Measurements from ENCODE around the gene ABHD15.

Gene ABHD15

DNA sequence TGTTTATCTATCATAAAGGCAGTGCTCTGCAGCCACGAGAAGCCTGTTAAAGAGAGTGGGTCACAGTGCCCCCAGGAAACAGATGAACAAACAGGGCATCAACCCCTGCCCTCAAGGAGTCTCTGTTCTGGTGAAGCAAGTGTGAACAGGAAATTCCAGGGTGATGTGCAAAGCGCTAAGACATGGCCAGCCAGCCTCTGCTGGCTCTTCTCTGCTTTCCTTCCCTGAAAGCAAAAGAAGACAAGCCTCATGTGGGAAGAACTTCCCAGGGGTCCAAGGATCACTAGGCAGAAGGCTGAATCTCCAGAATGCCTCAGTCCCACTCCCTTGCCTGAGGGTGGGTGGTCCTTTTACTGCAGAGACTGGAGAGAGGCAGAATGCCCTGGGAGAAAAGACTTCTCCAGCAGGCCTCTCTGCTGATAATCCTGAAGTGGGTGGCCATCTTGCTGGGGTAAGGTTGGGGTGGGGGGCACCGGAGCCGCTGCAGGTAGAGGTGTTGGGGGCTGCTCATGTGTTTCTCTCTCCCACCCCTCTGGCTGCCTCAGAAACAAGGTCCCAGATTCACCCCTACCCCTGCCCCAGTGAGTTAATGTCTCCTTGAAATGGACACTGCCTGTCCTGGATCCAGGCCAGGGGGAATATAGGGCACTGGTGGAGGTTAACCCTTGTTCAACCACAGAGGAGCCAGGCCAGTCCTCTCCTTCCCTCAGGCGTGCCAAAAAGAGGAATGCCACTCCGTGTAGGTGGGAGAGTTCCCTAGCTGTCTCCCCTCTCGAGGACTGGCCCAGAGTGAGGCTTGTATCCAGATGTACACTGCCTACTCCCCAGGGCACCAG lies 28.5 kb upstream of the ABHD15 start:
- in situ Hi-C loops (cut with MboI; ENCODE audit: low sequenced_read_pairs): no loop called here

DNA sequence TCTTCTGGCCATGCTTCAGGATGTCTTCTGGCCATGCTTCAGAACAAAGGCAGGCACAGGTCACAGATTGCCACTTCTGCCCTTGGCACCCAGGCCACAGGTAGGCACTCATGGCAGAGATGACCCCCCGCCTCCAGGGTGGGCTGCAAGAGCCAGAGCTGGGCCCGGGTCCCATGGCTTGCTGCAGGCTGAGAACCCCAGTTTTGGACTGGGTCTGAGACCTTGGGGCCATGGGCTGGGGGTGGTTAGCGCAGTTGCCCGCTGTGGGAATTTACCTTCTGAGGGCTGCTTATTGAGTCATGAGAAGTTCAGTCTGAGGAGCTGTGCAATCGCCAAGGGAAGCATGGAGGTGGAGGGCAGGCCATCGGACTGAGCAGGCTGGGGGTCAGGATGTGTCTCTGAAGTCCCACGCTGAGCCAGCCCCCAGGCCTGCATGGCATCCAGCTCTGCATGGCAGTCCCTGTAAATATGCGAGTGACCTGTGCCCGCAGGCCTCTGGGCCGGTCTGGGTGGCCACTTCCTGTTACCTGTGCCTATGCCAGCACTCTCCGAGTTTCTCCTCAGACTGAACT lies 27.8 kb upstream of the ABHD15 start:
- in situ Hi-C loops (cut with MboI; ENCODE audit: low sequenced_read_pairs): no loop called here

DNA sequence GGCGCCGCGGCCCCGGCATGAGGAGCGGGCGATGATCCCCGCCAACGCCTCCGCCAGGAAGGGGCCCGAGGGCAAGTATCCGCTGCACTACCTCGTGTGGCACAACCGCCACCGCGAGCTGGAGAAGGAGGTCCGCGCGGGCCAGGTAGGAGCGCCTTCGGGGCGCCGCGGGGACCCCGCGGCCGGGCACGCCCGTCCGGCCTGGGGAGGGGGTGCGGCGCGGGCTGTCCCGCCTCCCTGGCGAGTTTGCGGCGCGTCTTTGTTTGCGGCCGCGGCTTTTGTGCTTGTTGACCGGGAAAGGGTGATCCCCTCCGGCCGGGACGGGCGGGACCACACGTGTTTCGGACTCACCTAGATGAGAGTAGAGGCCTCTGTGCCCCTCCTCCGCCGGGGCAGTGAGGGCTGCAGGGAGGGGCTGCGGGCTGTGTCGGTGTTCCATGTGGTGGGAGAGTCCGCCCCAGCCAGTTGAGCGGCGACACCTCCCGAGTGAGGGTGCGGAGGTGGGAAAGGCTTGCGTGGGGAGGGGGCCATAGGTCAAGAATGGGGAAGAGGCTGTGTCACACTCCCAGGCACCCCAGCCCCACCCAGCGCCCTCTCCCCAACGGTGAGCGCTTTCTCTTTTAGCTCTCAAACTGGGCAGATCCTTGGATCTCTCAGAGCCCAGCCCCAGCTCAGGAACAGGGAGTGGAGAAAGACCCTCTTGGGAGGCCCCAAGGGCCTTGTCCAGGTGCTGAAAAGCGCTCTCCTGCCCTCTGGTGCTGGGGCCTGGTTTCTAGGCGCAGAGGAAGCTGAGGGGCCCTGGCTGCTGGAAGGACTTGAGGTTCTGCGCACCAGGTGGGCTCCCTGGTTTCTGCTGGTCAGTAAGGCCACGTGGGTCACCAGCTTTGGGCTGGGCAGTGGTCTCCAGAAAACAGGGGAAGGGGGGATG lies 27.0 kb upstream of the ABHD15 start:
- in situ Hi-C loops (cut with MboI; ENCODE audit: low sequenced_read_pairs): no loop called here

DNA sequence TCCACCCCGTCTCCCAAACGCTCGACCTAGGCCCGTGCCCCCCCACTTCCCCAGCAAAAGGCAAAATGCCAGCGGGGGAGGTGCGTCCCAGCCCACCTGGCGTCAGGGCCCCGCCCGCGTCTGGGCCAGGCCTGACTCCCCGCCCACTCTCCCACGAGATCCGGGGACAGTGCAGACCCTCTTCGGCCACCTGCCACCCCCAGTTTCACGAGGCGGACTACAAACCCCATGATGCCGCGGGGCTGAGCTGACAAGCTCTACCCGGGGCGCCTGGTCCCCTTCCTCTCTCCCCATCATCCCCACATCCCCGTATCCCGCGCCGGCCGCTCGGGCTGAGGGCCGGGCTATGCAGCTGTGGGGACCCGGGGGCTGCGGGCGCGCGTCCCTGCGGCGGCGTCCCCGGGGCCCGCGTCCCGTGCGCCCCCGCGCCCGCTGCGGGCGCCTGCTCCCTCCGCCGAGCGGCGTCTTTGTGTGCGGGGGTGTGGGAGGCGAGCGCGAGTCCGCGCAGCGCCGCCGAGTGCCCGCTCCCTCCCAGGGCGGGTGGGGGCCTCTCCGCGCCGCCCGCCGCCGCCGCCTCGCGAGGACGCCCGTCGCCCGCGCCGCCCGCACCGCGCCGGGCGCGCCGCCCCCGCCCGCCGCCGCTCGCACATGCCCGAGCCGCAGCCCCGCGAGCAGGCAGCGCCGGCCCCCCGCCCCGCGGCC lies 26.2 kb upstream of the ABHD15 start, which contains the start of gene ANKRD13B:
ANKRD13B (plus strand) TSS at position 283 of the 702 bp plus-strand sequence. CDS start 490 bp downstream, outside the sequence.
- in situ Hi-C loops (cut with MboI; ENCODE audit: low sequenced_read_pairs): no loop called here

- in situ Hi-C loops (cut with MboI; ENCODE audit: low sequenced_read_pairs): no loop called here
Observed at GRCh38 chr17:29591737-29592608, 25.1 kb upstream of the ABHD15 start.

DNA sequence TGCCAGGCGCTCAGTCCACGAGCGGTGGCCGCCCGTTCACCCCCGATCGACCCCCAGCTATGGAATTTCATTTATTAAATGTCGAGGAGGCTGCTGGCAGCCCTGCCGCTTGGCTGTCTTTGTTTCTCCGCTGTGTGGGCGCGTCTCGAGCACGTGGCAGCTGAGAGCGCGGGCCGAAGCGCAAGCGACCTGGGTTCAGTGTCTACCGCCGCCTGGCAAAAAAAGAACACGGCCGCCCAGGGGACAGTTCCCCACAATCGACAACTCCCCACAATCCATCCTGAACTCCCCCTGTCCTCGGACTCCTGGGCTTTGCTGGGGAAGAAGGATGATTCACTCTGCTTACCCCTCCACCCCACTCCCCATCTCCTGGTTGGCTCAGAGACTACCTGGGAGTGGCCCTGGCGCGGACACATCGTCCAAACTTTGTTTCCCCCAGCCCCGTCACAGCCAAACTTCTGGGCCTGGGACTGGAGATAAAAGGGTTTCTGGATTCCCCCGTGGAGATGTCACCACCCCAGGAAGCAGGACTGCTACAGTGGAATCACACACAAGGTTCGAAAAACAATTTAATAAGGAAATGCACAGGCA lies 24.4 kb upstream of the ABHD15 start:
- in situ Hi-C loops (cut with MboI; ENCODE audit: low sequenced_read_pairs): no loop called here

- in situ Hi-C loops (cut with MboI; ENCODE audit: low sequenced_read_pairs): no loop called here
Observed at GRCh38 chr17:29590411-29591145, 23.7 kb upstream of the ABHD15 start.

DNA sequence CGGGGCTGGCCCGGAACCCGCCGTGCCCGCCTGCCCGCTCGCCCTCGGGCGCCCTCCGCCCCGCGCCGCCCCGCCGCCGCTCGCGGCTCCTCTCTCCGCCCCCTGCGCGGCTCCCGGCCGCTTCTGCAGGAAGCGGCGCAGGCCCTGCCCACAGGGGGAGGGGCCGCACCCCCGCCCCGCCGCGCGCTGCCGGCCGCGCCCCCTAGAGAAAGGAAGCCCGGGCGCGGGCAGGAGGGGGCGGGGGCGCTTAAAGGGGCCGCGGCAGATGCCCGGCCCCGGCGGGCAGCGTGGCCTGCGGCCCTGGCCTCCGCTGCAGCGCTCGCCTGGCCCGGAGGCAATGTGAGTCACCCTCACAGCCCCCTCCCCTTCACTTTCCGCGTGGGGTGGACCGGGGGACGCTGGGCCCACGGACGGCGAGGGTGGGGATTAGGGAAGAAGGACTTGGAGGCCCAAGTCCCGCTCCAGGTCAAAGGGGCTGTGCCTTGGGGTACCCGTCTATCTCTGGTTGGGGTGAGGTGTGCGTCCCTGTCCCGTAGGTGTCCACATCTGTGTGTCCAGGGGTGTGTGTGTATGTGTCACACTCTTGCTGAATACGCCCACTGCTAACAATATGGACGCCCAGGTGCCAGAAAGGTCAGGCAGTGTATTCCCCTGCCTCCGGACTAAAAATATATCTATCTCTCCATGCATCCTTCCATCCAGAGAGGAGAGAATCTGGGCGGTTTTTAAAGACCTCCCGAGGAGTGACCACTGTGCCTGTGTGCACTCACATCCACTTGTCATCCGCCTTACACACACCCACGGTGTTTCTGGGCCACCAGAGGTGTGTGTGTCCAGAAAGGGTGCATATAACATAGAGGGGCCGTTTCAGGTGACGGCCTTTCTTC lies 22.9 kb upstream of the ABHD15 start, which contains the start of gene GIT1:
GIT1 (minus strand) TSS at position 125 of the 887 bp plus-strand sequence. CDS start 270 bp downstream, outside the sequence.
- in situ Hi-C loops (cut with MboI; ENCODE audit: low sequenced_read_pairs): no loop called here

DNA sequence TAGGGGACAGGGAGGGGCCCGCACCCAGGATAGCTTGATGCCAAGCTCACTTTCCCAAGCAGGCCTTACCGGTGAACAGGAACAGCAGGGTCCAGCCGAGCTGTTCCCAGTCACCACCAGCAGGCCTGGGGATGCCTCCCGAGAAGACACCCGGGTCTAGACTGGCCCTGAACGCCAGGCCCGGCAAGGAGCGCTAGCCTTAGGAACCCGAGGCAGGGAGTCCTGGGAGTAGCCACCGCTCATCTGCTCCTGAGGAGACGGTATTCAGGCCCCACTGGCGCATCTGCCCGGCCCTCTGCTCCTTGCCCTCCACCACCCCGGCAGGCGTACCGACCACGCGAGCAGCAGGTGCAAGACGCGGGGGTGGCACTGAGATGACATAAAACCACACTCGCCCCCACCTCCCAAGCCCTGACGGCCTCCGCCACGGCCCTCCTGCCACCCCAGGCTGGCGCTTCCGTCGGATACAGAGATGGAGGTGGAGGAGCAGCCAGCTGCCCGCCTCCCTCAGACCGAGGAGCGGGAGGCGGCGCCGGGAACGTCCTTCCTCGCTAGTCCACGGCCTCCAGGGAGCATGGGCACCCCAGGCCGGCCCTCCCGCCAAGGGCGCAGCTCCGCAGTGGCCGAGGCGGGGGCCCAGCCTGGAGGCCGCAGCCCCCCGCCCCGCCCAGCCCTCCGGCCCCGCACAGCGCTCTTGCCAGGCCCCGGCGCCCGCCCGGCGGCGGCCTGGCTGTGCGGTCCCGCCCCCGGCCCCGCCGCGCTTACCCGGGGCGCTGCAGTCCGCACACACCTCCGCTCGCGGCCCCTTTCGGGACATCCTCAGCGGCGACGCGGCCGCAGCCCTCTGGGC lies 21.9 kb upstream of the ABHD15 start:
- in situ Hi-C loops (cut with MboI; ENCODE audit: low sequenced_read_pairs): no loop called here

- in situ Hi-C loops (cut with MboI; ENCODE audit: low sequenced_read_pairs): no loop called here
Observed at GRCh38 chr17:29588017-29588561, 21.3 kb upstream of the ABHD15 start.

- in situ Hi-C loops (cut with MboI; ENCODE audit: low sequenced_read_pairs): no loop called here
Observed at GRCh38 chr17:29587591-29587990, 20.8 kb upstream of the ABHD15 start.

- in situ Hi-C loops (cut with MboI; ENCODE audit: low sequenced_read_pairs): no loop called here
Observed at GRCh38 chr17:29586676-29587469, 20.0 kb upstream of the ABHD15 start.

- in situ Hi-C loops (cut with MboI; ENCODE audit: low sequenced_read_pairs): no loop called here
Observed at GRCh38 chr17:29585080-29585751, 18.4 kb upstream of the ABHD15 start.

DNA sequence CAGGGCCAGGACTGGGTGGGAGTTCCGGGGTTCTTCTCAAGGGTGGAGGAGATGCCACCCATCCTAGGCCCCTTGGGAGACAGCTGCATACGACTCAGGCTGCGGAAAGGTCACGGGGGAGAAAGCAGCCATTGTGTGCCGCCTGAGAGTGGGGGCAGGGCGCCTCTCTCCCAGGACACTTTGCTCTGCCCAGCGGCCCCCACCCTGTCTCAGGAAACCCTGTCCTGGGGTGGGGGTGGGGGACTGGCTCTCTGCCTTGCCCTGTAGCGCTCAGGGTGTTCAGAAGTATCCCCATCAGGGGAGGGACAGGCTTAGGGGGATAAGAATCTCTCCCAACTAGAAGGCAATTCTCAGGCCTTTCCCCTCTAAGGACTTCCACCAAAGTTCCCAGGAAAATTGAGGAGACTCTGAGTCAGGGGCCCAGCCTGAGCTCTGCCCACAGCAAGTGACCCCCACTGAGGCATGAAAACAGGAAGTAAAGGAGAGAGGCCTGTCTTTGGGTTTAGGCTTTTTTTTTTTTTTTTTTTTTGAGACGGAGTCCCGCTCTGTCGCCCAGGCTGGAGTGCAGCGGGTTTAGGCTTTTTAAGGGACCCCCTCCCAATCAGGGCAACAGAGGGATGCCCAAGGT lies 17.7 kb upstream of the ABHD15 start:
- in situ Hi-C loops (cut with MboI; ENCODE audit: low sequenced_read_pairs): no loop called here

Data from hTERT RPE-1 (cell line).